Lower leg skin (tissue), 3 donors: ENCODE results near the gene TAAR2.

ENCODE experiments used
- CTCF ChIP-seq, 3 donors: fragments of 450-650 bp; IDR thresholded peaks; one replicate each; pipeline ENCODE4 v1.5.1; 2016; ENCODE audit warnings: antibody characterized with exemption in 3 of 3, mild to moderate bottlenecking in 3 of 3, moderate library complexity in 2 of 3
- POLR2A ChIP-seq, 2 donors: fragments of 450-650 bp; IDR thresholded peaks; one replicate each; pipeline ENCODE4 v1.6.1; 2016 to 2017; ENCODE audit warnings: antibody characterized with exemption in 2 of 2, mild to moderate bottlenecking in 1 of 2, moderate library complexity in 1 of 2

GRCh38 chr6:132590362-132590761 is 33.7 kb downstream of the TAAR2 start:
- TF ChIP-seq CTCF (IDR thresholded peaks at IDR 0.05) (no peak), POLR2A (IDR thresholded peaks at IDR 0.05) (no peak)
